NB4 (cell line): ENCODE measurements around the gene RAP1GAP2.
A peak's percentile ranks its signal among the peaks of the same experiment; 100 is the strongest.

Source experiments
- TF ChIP-seq, protein P1 (sequence below): IDR thresholded peaks from one replicate; pipeline ENCODE4 v1.5.1; 2012; ENCODE audit warnings: low read depth, low read length
- TF ChIP-seq, protein P2 (sequence below): IDR thresholded peaks from 2 replicates; pipeline ENCODE4 v1.6.1; 2011; ENCODE audit warnings: low read depth, low read length

DNA sequence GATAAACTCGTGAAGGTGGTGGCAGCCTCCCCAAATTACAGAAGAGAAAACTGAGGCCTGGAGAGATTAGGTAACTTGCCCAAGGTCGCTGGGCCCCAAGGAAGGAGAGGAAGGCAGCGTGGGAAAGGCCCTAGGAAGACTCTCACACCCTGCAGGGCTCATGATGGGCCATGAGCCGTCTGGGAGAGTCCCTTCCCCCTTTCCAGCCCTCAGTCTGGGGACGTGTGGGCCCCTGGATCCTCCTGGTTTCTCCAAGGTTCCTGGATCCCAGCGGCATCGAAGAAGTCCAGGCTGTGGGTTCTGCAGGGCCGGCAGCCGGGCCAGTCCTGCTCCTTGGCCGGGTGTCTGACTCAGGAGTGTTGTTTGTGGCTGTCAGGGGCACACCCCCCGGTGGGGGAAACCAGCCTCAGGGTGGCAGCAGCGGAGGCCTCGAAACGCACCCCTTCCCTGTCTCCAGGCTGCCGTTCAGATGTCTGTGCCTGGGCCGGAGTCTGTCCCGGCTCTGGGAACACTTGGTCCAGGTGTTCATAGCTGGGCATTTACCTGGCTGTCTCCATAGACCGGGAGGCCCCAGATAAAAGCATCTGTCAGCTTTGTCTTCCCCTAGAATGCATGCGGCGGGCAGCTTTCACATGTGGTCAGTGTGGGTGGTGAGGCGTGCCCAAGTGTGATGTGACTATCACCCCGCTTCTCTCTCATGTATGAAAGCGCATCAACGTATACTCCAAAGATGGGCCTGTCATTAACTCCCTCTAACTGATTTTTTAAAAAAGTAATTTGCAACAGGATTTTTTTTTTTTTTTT is 3.7 kb upstream of the RAP1GAP2 start:
- TF ChIP-seq, protein P1, sequence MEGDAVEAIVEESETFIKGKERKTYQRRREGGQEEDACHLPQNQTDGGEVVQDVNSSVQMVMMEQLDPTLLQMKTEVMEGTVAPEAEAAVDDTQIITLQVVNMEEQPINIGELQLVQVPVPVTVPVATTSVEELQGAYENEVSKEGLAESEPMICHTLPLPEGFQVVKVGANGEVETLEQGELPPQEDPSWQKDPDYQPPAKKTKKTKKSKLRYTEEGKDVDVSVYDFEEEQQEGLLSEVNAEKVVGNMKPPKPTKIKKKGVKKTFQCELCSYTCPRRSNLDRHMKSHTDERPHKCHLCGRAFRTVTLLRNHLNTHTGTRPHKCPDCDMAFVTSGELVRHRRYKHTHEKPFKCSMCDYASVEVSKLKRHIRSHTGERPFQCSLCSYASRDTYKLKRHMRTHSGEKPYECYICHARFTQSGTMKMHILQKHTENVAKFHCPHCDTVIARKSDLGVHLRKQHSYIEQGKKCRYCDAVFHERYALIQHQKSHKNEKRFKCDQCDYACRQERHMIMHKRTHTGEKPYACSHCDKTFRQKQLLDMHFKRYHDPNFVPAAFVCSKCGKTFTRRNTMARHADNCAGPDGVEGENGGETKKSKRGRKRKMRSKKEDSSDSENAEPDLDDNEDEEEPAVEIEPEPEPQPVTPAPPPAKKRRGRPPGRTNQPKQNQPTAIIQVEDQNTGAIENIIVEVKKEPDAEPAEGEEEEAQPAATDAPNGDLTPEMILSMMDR, result peak; percentile 4
- TF ChIP-seq, protein P2, sequence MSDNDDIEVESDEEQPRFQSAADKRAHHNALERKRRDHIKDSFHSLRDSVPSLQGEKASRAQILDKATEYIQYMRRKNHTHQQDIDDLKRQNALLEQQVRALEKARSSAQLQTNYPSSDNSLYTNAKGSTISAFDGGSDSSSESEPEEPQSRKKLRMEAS, result no peak
